NCI-H345 (cell line): ENCODE results near the gene NUF2.

Experiments used
- DNase-seq: peaks from one replicate; lab custom pipeline; 2025; lab: John Stamatoyannopoulos, UW

NUF2 gene

DNA sequence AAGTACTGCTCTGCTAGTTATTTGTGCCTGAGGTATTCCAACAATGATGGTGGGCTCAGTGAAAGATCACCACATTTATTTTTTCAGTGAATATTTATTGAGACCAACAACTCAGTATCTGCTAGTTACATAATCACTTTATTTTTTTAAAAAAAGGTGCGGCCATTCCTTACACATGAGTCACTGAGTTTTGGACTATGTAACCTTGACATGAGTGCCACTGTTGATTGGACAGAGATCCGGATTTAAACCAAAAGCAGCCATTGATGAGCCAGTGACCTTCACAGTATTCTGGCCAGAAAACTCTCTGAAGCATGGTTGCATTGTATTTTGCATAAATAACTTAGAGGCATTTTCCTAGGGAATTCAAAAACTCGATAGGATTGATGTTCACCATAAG lies 79.5 kb downstream of the NUF2 start:
- no peak for DNase-seq
